Colonic mucosa (tissue), 4 donors: Measurements from ENCODE around the gene PCCA. TPM values are rescaled to one million over a fixed set of nuclear protein-coding genes. Genes with fewer than 3 reads are reported as not detected.
"Not testable (repeated sequence)": the region's sequence is repeated elsewhere in the genome, so short reads cannot be mapped to it uniquely, and the experiment has no call there.

ENCODE experiments used
- DNase-seq: peaks from one replicate; pipeline ENCODE4 v3.0.0-alpha.2; 2020
- H3K27ac ChIP-seq: fragments of 200-600 bp; one replicate; pipeline ENCODE4 v1.8.0; 2021
- H3K27me3 ChIP-seq: fragments of 200-600 bp; one replicate; pipeline ENCODE4 v1.8.0; 2021
- H3K36me3 ChIP-seq: fragments of 200-600 bp; one replicate; pipeline ENCODE4 v1.8.0; 2021
- H3K4me1 ChIP-seq: fragments of 200-600 bp; one replicate; pipeline ENCODE4 v1.8.0; 2021; ENCODE audit warnings: mild to moderate bottlenecking
- H3K4me3 ChIP-seq: fragments of 200-600 bp; one replicate; pipeline ENCODE4 v1.8.0; 2021
- H3K9ac ChIP-seq, 2 donors: one replicate each; pipeline ENCODE4 v1.7.0; 2013; ENCODE audit warnings: control low read depth in 2 of 2, low read depth in 2 of 2, low read length in 2 of 2
- H3K9me3 ChIP-seq: fragments of 200-600 bp; one replicate; pipeline ENCODE4 v1.8.0; 2021
- intact Hi-C: fragments of 100-400 bp; cut with DNase I; formaldehyde crosslinking; loops from one replicate; pipeline ENCODE4 v1.14.1; 2022
- total RNA-seq, 2 donors: library from RNA; stranded (reverse); fragmentation: NEBNext Ultra II Directional in 1 of 2; extraction: Animal tissue kit (Norgen Biotek cat#: 25700) in 1 of 2; gene quantifications; one replicate each; pipeline ENCODE4 v1.2.1, GENCODE V29; 2021
- TF ChIP-seq, protein P1 (sequence below): fragments of 200-600 bp; IDR thresholded peaks from one replicate; pipeline ENCODE4 v1.8.0; 2022; ENCODE audit warnings: antibody characterized with exemption, mild to moderate bottlenecking
- donor health status: healthy.
- donor health status: DM: no; HTN: no; CAD: no.
- donor health status: DM: no; HTN: no; CAD: no.

PCCA gene
- total RNA-seq, 2 donors from 2014 or later = 65.5 to 109 TPM

GRCh38 chr13:100173203-100173602, 84.3 kb downstream of the PCCA start:
- DNase-seq = no peak
- Histone ChIP-seq H3K9ac (no peak overlapping the region), H3K27me3 (no peaks in the 10 kb centered on the region), H3K27ac (no peak overlapping the region), H3K9me3 (no peaks in the 10 kb centered on the region), H3K4me3 (no peak overlapping the region), H3K4me1 (no peaks in the 10 kb centered on the region), H3K36me3 (no peaks in the 10 kb centered on the region)
- intact Hi-C loops = no loop called here
- TF ChIP-seq, protein P1, sequence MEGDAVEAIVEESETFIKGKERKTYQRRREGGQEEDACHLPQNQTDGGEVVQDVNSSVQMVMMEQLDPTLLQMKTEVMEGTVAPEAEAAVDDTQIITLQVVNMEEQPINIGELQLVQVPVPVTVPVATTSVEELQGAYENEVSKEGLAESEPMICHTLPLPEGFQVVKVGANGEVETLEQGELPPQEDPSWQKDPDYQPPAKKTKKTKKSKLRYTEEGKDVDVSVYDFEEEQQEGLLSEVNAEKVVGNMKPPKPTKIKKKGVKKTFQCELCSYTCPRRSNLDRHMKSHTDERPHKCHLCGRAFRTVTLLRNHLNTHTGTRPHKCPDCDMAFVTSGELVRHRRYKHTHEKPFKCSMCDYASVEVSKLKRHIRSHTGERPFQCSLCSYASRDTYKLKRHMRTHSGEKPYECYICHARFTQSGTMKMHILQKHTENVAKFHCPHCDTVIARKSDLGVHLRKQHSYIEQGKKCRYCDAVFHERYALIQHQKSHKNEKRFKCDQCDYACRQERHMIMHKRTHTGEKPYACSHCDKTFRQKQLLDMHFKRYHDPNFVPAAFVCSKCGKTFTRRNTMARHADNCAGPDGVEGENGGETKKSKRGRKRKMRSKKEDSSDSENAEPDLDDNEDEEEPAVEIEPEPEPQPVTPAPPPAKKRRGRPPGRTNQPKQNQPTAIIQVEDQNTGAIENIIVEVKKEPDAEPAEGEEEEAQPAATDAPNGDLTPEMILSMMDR = no peak

- H3K9me3 ChIP-seq, H3K27me3 ChIP-seq, H3K4me1 ChIP-seq, H3K4me3 ChIP-seq, H3K36me3 ChIP-seq, H3K9ac ChIP-seq, DNase-seq, intact Hi-C loops, H3K27ac ChIP-seq: not testable (repeated sequence)
Measured at GRCh38 chr13:100174455-100174854, 85.6 kb downstream of the PCCA start.

DNA sequence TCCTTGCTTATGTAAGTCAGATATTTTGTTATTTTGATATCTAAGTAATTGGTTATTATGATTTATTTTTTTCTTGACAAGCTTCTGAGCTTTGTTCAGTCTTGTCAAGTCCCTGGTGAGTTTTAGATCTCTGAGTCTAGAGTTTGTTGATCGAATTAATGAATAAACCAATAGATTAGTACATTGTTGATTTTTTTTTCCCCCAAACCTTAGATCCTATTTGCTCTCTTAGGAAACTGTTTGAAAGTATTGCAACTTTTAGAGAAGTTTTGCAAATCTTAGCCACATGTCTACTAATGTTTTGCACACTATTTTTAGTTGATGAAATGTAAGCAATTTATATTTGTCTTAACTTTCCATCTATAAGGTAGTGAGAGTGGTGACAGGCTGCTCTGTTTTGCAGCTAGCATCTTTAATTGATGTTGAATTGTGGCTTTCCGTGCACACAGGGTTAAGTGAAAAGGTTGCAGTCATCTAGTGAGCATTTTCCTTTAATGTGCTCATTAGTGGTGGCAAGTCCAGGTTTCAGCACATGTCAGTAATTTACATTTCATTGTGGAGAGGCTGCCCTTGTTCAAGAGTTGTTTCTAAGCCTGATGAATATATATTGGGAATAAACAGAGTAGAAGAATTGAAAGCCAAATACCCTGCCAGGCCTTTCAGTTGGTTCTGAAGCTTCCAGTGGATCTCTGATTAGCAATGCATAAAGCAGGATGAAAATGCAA, 86.3 kb downstream of the PCCA start:
- H3K4me1 ChIP-seq = no peaks in the 10 kb centered on the region
- no peak overlapping the region for H3K9ac ChIP-seq
- TF ChIP-seq, protein P1 = no peak
- no peaks in the 10 kb centered on the region for H3K27me3 ChIP-seq
- H3K9me3 ChIP-seq = no peaks in the 10 kb centered on the region
- no peak overlapping the region for H3K4me3 ChIP-seq
- intact Hi-C loops = no loop called here
- no peak for DNase-seq
- no peaks in the 10 kb centered on the region for H3K36me3 ChIP-seq
- H3K27ac ChIP-seq = no peak overlapping the region

DNA sequence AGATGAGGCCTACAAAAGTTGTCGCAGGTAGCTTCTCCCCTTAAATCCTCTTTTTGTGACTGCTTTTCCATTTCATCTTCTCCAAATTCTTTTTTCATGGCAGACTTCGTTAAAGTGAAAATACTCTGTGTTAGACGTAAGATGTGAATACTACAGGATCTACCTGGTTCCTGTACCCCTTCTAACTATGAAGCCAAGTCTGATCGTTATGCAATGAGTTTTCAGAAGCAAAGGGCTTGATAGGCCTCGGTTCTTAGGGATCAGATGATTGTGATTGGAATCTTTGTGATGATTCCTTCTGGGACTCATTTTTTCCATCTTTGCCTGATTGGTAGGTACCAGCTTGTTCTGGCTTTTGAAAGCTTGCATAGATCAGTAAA, 86.9 kb downstream of the PCCA start:
- DNase-seq = no peak
- Histone ChIP-seq H3K4me3 (no peak overlapping the region), H3K27ac (no peak overlapping the region), H3K4me1 (no peaks in the 10 kb centered on the region), H3K9me3 (no peaks in the 10 kb centered on the region), H3K36me3 (no peaks in the 10 kb centered on the region), H3K27me3 (no peaks in the 10 kb centered on the region), H3K9ac (no peak overlapping the region)
- TF ChIP-seq, protein P1 = no peak
- intact Hi-C loops = no loop called here

GRCh38 chr13:100176801-100177400, 88.0 kb downstream of the PCCA start:
- Histone ChIP-seq H3K4me1 (no peaks in the 10 kb centered on the region), H3K36me3 (no peaks in the 10 kb centered on the region), H3K4me3 (no peak overlapping the region), H3K9ac (no peak overlapping the region), H3K27ac (no peak overlapping the region), H3K9me3 (no peaks in the 10 kb centered on the region), H3K27me3 (no peaks in the 10 kb centered on the region)
- TF ChIP-seq, protein P1 = no peak
- intact Hi-C loops = no loop called here
- DNase-seq = no peak

GRCh38 chr13:100178309-100178708, 89.4 kb downstream of the PCCA start:
- no peaks in the 10 kb centered on the region for H3K9me3 ChIP-seq
- no peaks in the 10 kb centered on the region for H3K36me3 ChIP-seq
- no peaks in the 10 kb centered on the region for H3K4me1 ChIP-seq
- no peaks in the 10 kb centered on the region for H3K27me3 ChIP-seq
- TF ChIP-seq, protein P1 = no peak
- no peak overlapping the region for H3K4me3 ChIP-seq
- no peak for DNase-seq
- intact Hi-C loops = no loop called here
- no peak overlapping the region for H3K27ac ChIP-seq
- H3K9ac ChIP-seq = no peak overlapping the region
